ENCODE data around the gene C3orf52.
A peak's percentile ranks its signal among the peaks of the same experiment; 100 is the strongest.

Gene C3orf52

GRCh38 chr3:112084980-112085705, 1.0 kb upstream of the C3orf52 start:
- no peak for DNase-seq (ENCODE audit: low read depth in 1 of 2, low spot score in 1 of 2)
- Histone ChIP-seq H3K4me3 (replicated peaks; ENCODE audit: insufficient read depth, low read length) (no peak overlapping the region), H3K27ac (replicated peaks) (no peak overlapping the region), H3K27me3 (ENCODE audit: insufficient read depth, poor library complexity, severe bottlenecking) (peaks cover 35% of the 10 kb centered on the region)
- TF ChIP-seq CTCF (IDR thresholded peaks at IDR 0.05; ENCODE audit: insufficient read depth, low read length) (no peak), REST (IDR thresholded peaks at IDR 0.05; ENCODE audit: insufficient replicate concordance, low read depth) (no peak), SPI1 (IDR thresholded peaks at IDR 0.05; ENCODE audit: borderline replicate concordance, low read depth) (no peak), POLR2AphosphoS5 (IDR thresholded peaks at IDR 0.05; ENCODE audit: low read depth) (no peak), GABPA (IDR thresholded peaks at IDR 0.05; ENCODE audit: low read depth) (no peak)

DNA sequence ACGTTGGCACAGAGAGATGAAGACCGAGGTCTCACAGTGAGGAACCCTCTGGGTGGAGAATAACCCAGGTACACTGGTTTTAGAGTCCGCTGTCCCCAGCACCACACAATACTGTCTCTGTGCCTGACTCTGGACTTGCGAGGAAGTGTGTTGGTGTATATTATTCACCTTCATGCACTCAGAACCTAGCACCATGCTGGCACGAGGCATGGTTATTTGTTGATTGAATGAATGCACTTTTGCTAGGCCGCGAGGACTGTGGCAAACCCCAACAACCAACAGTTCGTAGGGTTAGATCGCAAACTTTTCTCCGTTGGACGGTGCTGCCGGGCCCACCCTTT, 484 bp upstream of the C3orf52 start:
- H3K27ac ChIP-seq (replicated peaks) = no peak overlapping the region
- peaks cover 35% of the 10 kb centered on the region for H3K27me3 ChIP-seq (ENCODE audit: insufficient read depth, poor library complexity, severe bottlenecking)
- TF ChIP-seq GABPA (IDR thresholded peaks at IDR 0.05; ENCODE audit: low read depth) = no peak
- TF ChIP-seq SPI1 (IDR thresholded peaks at IDR 0.05; ENCODE audit: borderline replicate concordance, low read depth) = no peak
- no peak for TF ChIP-seq CTCF (IDR thresholded peaks at IDR 0.05; ENCODE audit: insufficient read depth, low read length)
- no peak for TF ChIP-seq REST (IDR thresholded peaks at IDR 0.05; ENCODE audit: insufficient replicate concordance, low read depth)
- TF ChIP-seq POLR2AphosphoS5 (IDR thresholded peaks at IDR 0.05; ENCODE audit: low read depth) = no peak
- no peak for DNase-seq (ENCODE audit: low read depth in 1 of 2, low spot score in 1 of 2)
- H3K4me3 ChIP-seq (replicated peaks; ENCODE audit: insufficient read depth, low read length) = peak overlapping the region; percentile 37; the same call in 1 of the 2 replicates

DNA sequence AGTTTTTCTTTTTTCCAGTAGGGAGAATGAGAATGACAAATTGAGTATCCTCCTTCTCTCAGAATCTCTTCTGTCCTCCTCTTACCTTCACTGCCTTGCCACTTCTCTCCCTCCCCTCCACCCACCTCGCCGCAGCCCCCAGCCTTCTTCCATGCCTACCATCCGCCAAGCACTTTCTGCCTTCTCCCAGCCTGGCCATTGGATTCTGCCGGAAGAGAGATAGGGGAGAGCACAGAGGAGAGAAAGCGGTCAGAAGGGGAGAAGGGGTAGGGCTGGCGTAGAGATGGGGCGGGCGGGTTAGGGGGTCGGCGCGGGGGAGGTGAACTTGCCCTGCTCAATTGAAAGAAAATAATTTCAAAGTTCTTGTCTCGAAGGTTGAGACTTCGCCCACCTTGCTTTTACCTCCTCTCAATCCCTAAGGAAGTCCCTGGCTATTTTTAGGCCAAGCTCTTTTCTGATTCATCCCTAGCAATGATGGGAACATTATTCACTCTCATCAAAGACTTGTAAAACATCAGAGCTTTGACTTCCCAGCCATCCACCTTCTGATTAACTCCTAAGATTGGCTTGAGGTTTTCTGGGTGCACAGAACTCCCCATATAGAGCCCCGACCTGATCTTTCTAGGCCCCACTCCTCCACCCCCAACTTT, 811 bp downstream of the C3orf52 start:
- Histone ChIP-seq H3K4me3 (replicated peaks; ENCODE audit: insufficient read depth, low read length) (no peak overlapping the region; the same call in 1 of the 2 replicates), H3K27me3 (ENCODE audit: insufficient read depth, poor library complexity, severe bottlenecking) (peaks cover 35% of the 10 kb centered on the region), H3K27ac (replicated peaks) (no peak overlapping the region)
- DNase-seq (ENCODE audit: low read depth in 1 of 2, low spot score in 1 of 2) = no peak
- TF ChIP-seq CTCF (IDR thresholded peaks at IDR 0.05; ENCODE audit: insufficient read depth, low read length) = no peak
- no peak for TF ChIP-seq REST (IDR thresholded peaks at IDR 0.05; ENCODE audit: insufficient replicate concordance, low read depth)
- no peak for TF ChIP-seq POLR2AphosphoS5 (IDR thresholded peaks at IDR 0.05; ENCODE audit: low read depth)
- no peak for TF ChIP-seq SPI1 (IDR thresholded peaks at IDR 0.05; ENCODE audit: borderline replicate concordance, low read depth)
- TF ChIP-seq GABPA (IDR thresholded peaks at IDR 0.05; ENCODE audit: low read depth) = no peak
